ENCODE data around the gene NYNRIN.
"Not testable (repeated sequence)": the region's sequence is repeated elsewhere in the genome, so short reads cannot be mapped to it uniquely, and the experiment has no call there.

The NYNRIN gene

GRCh38 chr14:24434676-24435075, 35.9 kb downstream of the NYNRIN start:
- DNase-seq = no peak

GRCh38 chr14:24435192-24435810, 36.5 kb downstream of the NYNRIN start:
- DNase-seq = no peak

- no peak for DNase-seq
Observed at GRCh38 chr14:24435998-24436354, 37.2 kb downstream of the NYNRIN start.

GRCh38 chr14:24436355-24437019, 37.7 kb downstream of the NYNRIN start:
- peak; percentile 69 to 73 for DNase-seq

- DNase-seq = no peak
Observed at GRCh38 chr14:24437020-24437735, 38.4 kb downstream of the NYNRIN start.

GRCh38 chr14:24437736-24438067, 38.9 kb downstream of the NYNRIN start:
- DNase-seq = no peak

- DNase-seq = no peak
Observed at GRCh38 chr14:24438223-24439097, 39.7 kb downstream of the NYNRIN start.

- DNase-seq = no peak
Observed at GRCh38 chr14:24439257-24439656, 40.5 kb downstream of the NYNRIN start.

- DNase-seq = no peak
Observed at GRCh38 chr14:24439830-24440605, 41.2 kb downstream of the NYNRIN start.

- DNase-seq = no peak
Observed at GRCh38 chr14:24440606-24441399, 42.0 kb downstream of the NYNRIN start.

GRCh38 chr14:24441485-24441884, 42.7 kb downstream of the NYNRIN start:
- DNase-seq = no peak

- DNase-seq = no peak
Observed at GRCh38 chr14:24441904-24442239, 43.1 kb downstream of the NYNRIN start.

GRCh38 chr14:24442240-24443052, 43.6 kb downstream of the NYNRIN start, which contains the start of gene SDR39U1:
SDR39U1 (minus strand) TSS chr14:24442776; CDS start chr14:24442769, 7 bp downstream.
- peak; percentile 98 to 99 for DNase-seq

GRCh38 chr14:24443053-24443665, 44.4 kb downstream of the NYNRIN start:
- no peak for DNase-seq

GRCh38 chr14:24450828-24451227, 52.0 kb downstream of the NYNRIN start:
- not testable (repeated sequence) for DNase-seq

- no peak for DNase-seq
Observed at GRCh38 chr14:24456980-24457379, 58.2 kb downstream of the NYNRIN start.

- DNase-seq = no peak
Observed at GRCh38 chr14:24458736-24459135, 59.9 kb downstream of the NYNRIN start.

- DNase-seq = no peak
Observed at GRCh38 chr14:24459331-24459730, 60.5 kb downstream of the NYNRIN start.

- no peak for DNase-seq
Observed at GRCh38 chr14:24461336-24461735, 62.5 kb downstream of the NYNRIN start.
